ENCODE measurements around the gene IVNS1ABP. TPM values are rescaled to one million over a fixed set of nuclear protein-coding genes. Genes with fewer than 3 reads are reported as not detected.
A peak's percentile ranks its signal among the peaks of the same experiment; 100 is the strongest.

Gene IVNS1ABP
- total and polyA plus RNA-seq, 9 of the 15 experiments (the other 6 are each of a cell fraction or from before 2014, with no cell fraction given), result 30.6 to 126 (median 77.7) TPM

DNA sequence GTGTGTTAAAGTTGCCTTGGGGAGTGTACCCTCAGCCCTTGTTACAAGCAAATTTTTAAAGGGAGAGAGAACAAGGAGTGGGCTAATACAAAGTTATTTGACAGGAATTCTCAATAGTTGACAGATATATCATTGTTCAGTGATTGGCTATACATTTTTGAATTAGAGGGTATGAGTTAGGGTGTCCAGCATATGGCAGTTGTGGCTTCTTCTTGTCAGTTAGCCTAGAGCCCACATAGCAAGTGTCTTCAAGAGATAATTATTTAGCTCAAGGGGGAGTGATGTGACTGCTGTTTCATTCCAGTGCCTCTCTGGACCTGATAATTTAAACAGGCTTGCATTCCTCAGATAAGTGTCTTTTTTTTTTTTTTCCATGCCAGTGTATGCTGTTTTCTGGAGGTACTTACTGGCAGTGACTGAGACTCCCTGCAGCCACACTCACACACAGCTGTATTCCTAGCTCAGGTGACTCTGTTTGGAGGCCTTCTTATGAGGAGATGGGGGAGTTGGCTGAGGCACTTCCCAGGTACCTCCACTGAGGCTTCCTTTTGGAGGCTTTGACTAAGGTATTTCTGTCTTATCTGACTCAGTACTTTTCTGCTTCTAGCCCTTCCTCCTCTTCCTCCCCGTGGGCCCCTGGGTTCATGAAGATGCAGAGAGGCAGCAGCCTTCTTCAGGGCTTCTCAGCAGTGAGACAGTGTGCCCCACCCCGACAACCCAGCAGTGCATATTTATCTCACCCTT is 32.3 kb downstream of the IVNS1ABP start (continued):
- TF ChIP-seq MIER1 (IDR thresholded peaks at IDR 0.05; ENCODE audit: low read depth) (no peak), ZNF785 (CRISPR knock-in tag; IDR thresholded peaks at IDR 0.05) (no peak), LEF1 (IDR thresholded peaks at IDR 0.05) (peak; percentile 91), ZBTB1 (CRISPR knock-in tag; IDR thresholded peaks at IDR 0.05; ENCODE audit: borderline replicate concordance, low read depth) (no peak), CBX1 (IDR thresholded peaks at IDR 0.05; ENCODE audit: low read depth) (no peak), ILF3 (IDR thresholded peaks at IDR 0.05; ENCODE audit: borderline replicate concordance) (peak; percentile 67; the same call in 1 of the 2 replicates), TCF3 (CRISPR knock-in tag; IDR thresholded peaks at IDR 0.05) (peak; percentile 98), CAMTA2 (CRISPR knock-in tag; conservative IDR thresholded peaks at IDR 0.05) (0 out of 2 replicates have a peak, but pooled peaks have one; percentile 18), ETV6 (IDR thresholded peaks at IDR 0.05; ENCODE audit: borderline replicate concordance in 1 of 2, low read depth in 2 of 2, low read length in 1 of 2) (peak in 1 of 2 experiments; percentile 70; a peak in 1 of 4 replicates), ETV6 (CRISPR knock-in tag; IDR thresholded peaks at IDR 0.05; ENCODE audit: borderline replicate concordance) (no peak), GATAD2A (IDR thresholded peaks at IDR 0.05) (peak; percentile 94; the same call in 1 of the 2 replicates)
- TF ChIP-seq, protein P1, sequence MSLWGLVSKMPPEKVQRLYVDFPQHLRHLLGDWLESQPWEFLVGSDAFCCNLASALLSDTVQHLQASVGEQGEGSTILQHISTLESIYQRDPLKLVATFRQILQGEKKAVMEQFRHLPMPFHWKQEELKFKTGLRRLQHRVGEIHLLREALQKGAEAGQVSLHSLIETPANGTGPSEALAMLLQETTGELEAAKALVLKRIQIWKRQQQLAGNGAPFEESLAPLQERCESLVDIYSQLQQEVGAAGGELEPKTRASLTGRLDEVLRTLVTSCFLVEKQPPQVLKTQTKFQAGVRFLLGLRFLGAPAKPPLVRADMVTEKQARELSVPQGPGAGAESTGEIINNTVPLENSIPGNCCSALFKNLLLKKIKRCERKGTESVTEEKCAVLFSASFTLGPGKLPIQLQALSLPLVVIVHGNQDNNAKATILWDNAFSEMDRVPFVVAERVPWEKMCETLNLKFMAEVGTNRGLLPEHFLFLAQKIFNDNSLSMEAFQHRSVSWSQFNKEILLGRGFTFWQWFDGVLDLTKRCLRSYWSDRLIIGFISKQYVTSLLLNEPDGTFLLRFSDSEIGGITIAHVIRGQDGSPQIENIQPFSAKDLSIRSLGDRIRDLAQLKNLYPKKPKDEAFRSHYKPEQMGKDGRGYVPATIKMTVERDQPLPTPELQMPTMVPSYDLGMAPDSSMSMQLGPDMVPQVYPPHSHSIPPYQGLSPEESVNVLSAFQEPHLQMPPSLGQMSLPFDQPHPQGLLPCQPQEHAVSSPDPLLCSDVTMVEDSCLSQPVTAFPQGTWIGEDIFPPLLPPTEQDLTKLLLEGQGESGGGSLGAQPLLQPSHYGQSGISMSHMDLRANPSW (CRISPR knock-in tag; IDR thresholded peaks at IDR 0.05), result no peak
- TF ChIP-seq, protein P2, sequence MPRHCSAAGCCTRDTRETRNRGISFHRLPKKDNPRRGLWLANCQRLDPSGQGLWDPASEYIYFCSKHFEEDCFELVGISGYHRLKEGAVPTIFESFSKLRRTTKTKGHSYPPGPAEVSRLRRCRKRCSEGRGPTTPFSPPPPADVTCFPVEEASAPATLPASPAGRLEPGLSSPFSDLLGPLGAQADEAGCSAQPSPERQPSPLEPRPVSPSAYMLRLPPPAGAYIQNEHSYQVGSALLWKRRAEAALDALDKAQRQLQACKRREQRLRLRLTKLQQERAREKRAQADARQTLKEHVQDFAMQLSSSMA (CRISPR knock-in tag; IDR thresholded peaks at IDR 0.05), result no peak
- TF ChIP-seq, protein P3, sequence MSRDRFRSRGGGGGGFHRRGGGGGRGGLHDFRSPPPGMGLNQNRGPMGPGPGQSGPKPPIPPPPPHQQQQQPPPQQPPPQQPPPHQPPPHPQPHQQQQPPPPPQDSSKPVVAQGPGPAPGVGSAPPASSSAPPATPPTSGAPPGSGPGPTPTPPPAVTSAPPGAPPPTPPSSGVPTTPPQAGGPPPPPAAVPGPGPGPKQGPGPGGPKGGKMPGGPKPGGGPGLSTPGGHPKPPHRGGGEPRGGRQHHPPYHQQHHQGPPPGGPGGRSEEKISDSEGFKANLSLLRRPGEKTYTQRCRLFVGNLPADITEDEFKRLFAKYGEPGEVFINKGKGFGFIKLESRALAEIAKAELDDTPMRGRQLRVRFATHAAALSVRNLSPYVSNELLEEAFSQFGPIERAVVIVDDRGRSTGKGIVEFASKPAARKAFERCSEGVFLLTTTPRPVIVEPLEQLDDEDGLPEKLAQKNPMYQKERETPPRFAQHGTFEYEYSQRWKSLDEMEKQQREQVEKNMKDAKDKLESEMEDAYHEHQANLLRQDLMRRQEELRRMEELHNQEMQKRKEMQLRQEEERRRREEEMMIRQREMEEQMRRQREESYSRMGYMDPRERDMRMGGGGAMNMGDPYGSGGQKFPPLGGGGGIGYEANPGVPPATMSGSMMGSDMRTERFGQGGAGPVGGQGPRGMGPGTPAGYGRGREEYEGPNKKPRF (IDR thresholded peaks at IDR 0.05; ENCODE audit: low read depth, low read length), result no peak
- TF ChIP-seq, protein P4, sequence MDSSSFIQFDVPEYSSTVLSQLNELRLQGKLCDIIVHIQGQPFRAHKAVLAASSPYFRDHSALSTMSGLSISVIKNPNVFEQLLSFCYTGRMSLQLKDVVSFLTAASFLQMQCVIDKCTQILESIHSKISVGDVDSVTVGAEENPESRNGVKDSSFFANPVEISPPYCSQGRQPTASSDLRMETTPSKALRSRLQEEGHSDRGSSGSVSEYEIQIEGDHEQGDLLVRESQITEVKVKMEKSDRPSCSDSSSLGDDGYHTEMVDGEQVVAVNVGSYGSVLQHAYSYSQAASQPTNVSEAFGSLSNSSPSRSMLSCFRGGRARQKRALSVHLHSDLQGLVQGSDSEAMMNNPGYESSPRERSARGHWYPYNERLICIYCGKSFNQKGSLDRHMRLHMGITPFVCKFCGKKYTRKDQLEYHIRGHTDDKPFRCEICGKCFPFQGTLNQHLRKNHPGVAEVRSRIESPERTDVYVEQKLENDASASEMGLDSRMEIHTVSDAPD (CRISPR knock-in tag; IDR thresholded peaks at IDR 0.05), result no peak
- TF ChIP-seq, protein P5, sequence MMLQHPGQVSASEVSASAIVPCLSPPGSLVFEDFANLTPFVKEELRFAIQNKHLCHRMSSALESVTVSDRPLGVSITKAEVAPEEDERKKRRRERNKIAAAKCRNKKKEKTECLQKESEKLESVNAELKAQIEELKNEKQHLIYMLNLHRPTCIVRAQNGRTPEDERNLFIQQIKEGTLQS (IDR thresholded peaks at IDR 0.05), result peak; percentile 10; the same call in 1 of the 2 replicates
- TF ChIP-seq, protein P5 (CRISPR knock-in tag; conservative IDR thresholded peaks at IDR 0.05), result peak; percentile 90
